ENCODE results near the gene GRM7.

Gene GRM7

GRCh38 chr3:7393944-7394605, 533.2 kb downstream of the GRM7 start:
- no peaks in the 10 kb centered on the region for H3F3A ChIP-seq (ENCODE audit: insufficient read depth, low read length)

GRCh38 chr3:7396534-7396933, 535.6 kb downstream of the GRM7 start:
- H3K27ac ChIP-seq (ENCODE audit: low read length), result no peak overlapping the region
- no peaks in the 10 kb centered on the region for H3K36me3 ChIP-seq (replicated peaks; ENCODE audit: insufficient read depth, low read length)
- no peaks in the 10 kb centered on the region for H3K9me3 ChIP-seq (replicated peaks; ENCODE audit: insufficient read depth, low read length)
- DNase-seq, result no peak
- no peak overlapping the region for H3K9ac ChIP-seq (ENCODE audit: low read length)
- no peaks in the 10 kb centered on the region for H3K9me2 ChIP-seq (replicated peaks; ENCODE audit: insufficient read depth, low read length)
- H2AFZ ChIP-seq (ENCODE audit: low read length), result no peak overlapping the region
- H3K27me3 ChIP-seq (replicated peaks; ENCODE audit: insufficient read depth, low read length), result no peaks in the 10 kb centered on the region
- no peaks in the 10 kb centered on the region for H3K79me2 ChIP-seq (ENCODE audit: low read length)
- H3K4me1 ChIP-seq (ENCODE audit: low read length), result peaks cover 4% of the 10 kb centered on the region; the same call in 1 of the 2 replicates
- no peak overlapping the region for H3K4me2 ChIP-seq (ENCODE audit: low read depth, low read length)
- TF ChIP-seq EZH2phosphoT487 (IDR thresholded peaks at IDR 0.05; ENCODE audit: low read length) (no peak), CTCF (IDR thresholded peaks at IDR 0.05; ENCODE audit: low read length) (no peak), EZH2 (optimal IDR thresholded peaks at IDR 0.05; ENCODE audit: low read depth, low read length) (no peak)
- no peak overlapping the region for H3K4me3 ChIP-seq (ENCODE audit: low read length)
- H3F3A ChIP-seq (ENCODE audit: insufficient read depth, low read length), result no peaks in the 10 kb centered on the region
- no peaks in the 10 kb centered on the region for H4K20me1 ChIP-seq (ENCODE audit: insufficient read depth, low read length)

More at GRCh38 chr3:7393944-7394605, 533.2 kb downstream of the GRM7 start:
- no peak for TF ChIP-seq EZH2 (optimal IDR thresholded peaks at IDR 0.05; ENCODE audit: low read depth, low read length)
- no peak for TF ChIP-seq EZH2phosphoT487 (IDR thresholded peaks at IDR 0.05; ENCODE audit: low read length)
- no peak for TF ChIP-seq CTCF (IDR thresholded peaks at IDR 0.05; ENCODE audit: low read length)
- Histone ChIP-seq H2AFZ (ENCODE audit: low read length) (0 out of 2 replicates have a peak overlapping the region, but pooled peaks have one; percentile 53), H3K9me2 (replicated peaks; ENCODE audit: insufficient read depth, low read length) (no peaks in the 10 kb centered on the region), H4K20me1 (ENCODE audit: insufficient read depth, low read length) (no peaks in the 10 kb centered on the region), H3K27ac (ENCODE audit: low read length) (peak overlapping the region; percentile 51; the same call in 1 of the 2 replicates), H3K4me1 (ENCODE audit: low read length) (peaks cover 4% of the 10 kb centered on the region; the same call in 1 of the 2 replicates), H3K79me2 (ENCODE audit: low read length) (no peaks in the 10 kb centered on the region), H3K4me3 (ENCODE audit: low read length) (peak overlapping the region; percentile 55), H3K9ac (ENCODE audit: low read length) (no peak overlapping the region; the same call in 1 of the 2 replicates), H3K27me3 (replicated peaks; ENCODE audit: insufficient read depth, low read length) (no peaks in the 10 kb centered on the region), H3K36me3 (replicated peaks; ENCODE audit: insufficient read depth, low read length) (no peaks in the 10 kb centered on the region), H3K9me3 (replicated peaks; ENCODE audit: insufficient read depth, low read length) (no peaks in the 10 kb centered on the region), H3K4me2 (ENCODE audit: low read depth, low read length) (peak overlapping the region; percentile 52)
- DNase-seq, result peak; percentile 50

- Histone ChIP-seq H3F3A (ENCODE audit: insufficient read depth, low read length) (no peaks in the 10 kb centered on the region), H3K4me2 (ENCODE audit: low read depth, low read length) (no peak overlapping the region), H3K79me2 (ENCODE audit: low read length) (no peaks in the 10 kb centered on the region), H3K27me3 (replicated peaks; ENCODE audit: insufficient read depth, low read length) (no peaks in the 10 kb centered on the region), H3K9me2 (replicated peaks; ENCODE audit: insufficient read depth, low read length) (no peaks in the 10 kb centered on the region), H2AFZ (ENCODE audit: low read length) (no peak overlapping the region), H3K9me3 (replicated peaks; ENCODE audit: insufficient read depth, low read length) (no peaks in the 10 kb centered on the region), H3K4me1 (ENCODE audit: low read length) (peaks cover 4% of the 10 kb centered on the region; the same call in 1 of the 2 replicates), H3K4me3 (ENCODE audit: low read length) (no peak overlapping the region), H3K27ac (ENCODE audit: low read length) (no peak overlapping the region), H4K20me1 (ENCODE audit: insufficient read depth, low read length) (no peaks in the 10 kb centered on the region), H3K36me3 (replicated peaks; ENCODE audit: insufficient read depth, low read length) (no peaks in the 10 kb centered on the region), H3K9ac (ENCODE audit: low read length) (no peak overlapping the region)
- TF ChIP-seq CTCF (IDR thresholded peaks at IDR 0.05; ENCODE audit: low read length) (no peak), EZH2 (optimal IDR thresholded peaks at IDR 0.05; ENCODE audit: low read depth, low read length) (no peak), EZH2phosphoT487 (IDR thresholded peaks at IDR 0.05; ENCODE audit: low read length) (no peak)
- DNase-seq, result no peak
Measured at GRCh38 chr3:7397097-7397496, 536.2 kb downstream of the GRM7 start.
